Hepatocyte (in vitro differentiated cells): ENCODE data around the gene EXOC2.

ENCODE experiments used
- EZH2 ChIP-seq: fragments of 200-600 bp; sonication (generic); IDR thresholded peaks from 2 replicates; pipeline ENCODE4 v1.6.1; 2016; ENCODE audit warnings: antibody characterized with exemption, mild to moderate bottlenecking, borderline replicate concordance
- EZH2phosphoT487 ChIP-seq: fragments of 200-600 bp; sonication (generic); IDR thresholded peaks from one replicate; pipeline ENCODE4 v1.6.1; 2018; ENCODE audit warnings: antibody characterized with exemption, mild to moderate bottlenecking, low read depth, moderate library complexity; ENCODE audit not compliant: unreplicated experiment, severe bottlenecking
- TF ChIP-seq, protein P1 (sequence below): fragments of 200-600 bp; sonication (generic); IDR thresholded peaks from 2 replicates; pipeline ENCODE4 v1.5.1; 2016; ENCODE audit warnings: antibody characterized with exemption, mild to moderate bottlenecking; ENCODE audit not compliant: poor library complexity

DNA sequence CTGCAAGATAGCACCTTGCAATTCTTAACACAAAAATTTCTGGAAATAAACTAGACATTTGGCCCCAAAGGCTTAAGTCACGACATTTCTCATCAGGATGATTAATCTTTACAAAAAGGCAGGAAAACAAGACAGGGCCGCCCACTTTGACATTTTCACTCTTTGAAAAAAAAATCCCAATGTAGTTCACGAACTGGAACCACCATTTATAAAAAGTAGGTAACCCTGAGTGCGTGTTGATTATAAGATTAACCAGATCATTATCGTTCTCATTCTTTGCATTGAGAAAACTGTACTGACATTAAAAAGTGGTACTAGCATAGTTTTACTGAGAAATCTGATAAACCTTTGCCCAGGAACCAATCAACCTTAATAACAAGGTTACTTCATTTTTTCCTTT lies 144.8 kb downstream of the EXOC2 start:
- TF ChIP-seq, protein P1, sequence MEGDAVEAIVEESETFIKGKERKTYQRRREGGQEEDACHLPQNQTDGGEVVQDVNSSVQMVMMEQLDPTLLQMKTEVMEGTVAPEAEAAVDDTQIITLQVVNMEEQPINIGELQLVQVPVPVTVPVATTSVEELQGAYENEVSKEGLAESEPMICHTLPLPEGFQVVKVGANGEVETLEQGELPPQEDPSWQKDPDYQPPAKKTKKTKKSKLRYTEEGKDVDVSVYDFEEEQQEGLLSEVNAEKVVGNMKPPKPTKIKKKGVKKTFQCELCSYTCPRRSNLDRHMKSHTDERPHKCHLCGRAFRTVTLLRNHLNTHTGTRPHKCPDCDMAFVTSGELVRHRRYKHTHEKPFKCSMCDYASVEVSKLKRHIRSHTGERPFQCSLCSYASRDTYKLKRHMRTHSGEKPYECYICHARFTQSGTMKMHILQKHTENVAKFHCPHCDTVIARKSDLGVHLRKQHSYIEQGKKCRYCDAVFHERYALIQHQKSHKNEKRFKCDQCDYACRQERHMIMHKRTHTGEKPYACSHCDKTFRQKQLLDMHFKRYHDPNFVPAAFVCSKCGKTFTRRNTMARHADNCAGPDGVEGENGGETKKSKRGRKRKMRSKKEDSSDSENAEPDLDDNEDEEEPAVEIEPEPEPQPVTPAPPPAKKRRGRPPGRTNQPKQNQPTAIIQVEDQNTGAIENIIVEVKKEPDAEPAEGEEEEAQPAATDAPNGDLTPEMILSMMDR = no peak
- TF ChIP-seq EZH2 (no peak), EZH2phosphoT487 (no peak)
